D341Med (cell line): ENCODE results near the gene SNX4.

Experiments used
- DNase-seq: peaks from one replicate; pipeline ENCODE4 v3.0.0; 2012; ENCODE audit warnings: low spot score

The SNX4 gene

GRCh38 chr3:125402639-125403038 lies 117.4 kb downstream of the SNX4 start:
- DNase-seq, result no peak

- DNase-seq, result no peak
Measured at GRCh38 chr3:125401402-125401801, 118.6 kb downstream of the SNX4 start.

- DNase-seq, result no peak
Measured at GRCh38 chr3:125398952-125399351, 121.0 kb downstream of the SNX4 start.
